Stimulated activated CD8-positive, alpha-beta memory T cell treated with anti-CD3 and anti-CD28 coated beads, Interleukin-7, amount 100 ng/mL, for 1 hour (primary cell): Measurements from ENCODE around the gene CEPT1.

Source experiments
- DNase-seq, 2 donors: peaks; one replicate each; pipeline ENCODE4 v3.0.0-alpha.2; 2020; ENCODE audit warnings: low read depth in 2 of 2

CEPT1 gene

DNA sequence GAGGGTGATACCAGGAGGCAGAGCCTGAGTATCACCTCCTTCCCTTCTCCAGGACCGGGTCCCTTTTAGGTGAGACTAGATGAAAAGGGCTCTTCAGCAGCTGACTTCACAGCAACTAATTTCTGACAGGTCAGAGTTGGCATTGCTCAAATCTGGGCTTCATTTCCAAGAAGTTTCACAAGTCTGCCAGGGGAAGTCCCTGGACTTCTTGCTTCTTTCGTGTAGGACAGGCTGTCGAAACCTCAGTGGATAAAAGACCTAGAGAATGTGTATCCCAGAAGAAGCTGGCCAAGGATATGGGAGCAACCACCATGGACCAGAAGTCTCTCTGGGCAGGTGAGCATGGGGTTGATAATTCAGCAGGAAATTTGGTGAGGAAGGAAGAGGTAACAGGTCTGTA is 87.4 kb downstream of the CEPT1 start, which contains the start of gene CHI3L2:
TSS of gene CHI3L2 (plus strand) at position 280 of the 400 bp plus-strand sequence. CDS start at position 297, 17 bp downstream.
- no peak for DNase-seq

DNA sequence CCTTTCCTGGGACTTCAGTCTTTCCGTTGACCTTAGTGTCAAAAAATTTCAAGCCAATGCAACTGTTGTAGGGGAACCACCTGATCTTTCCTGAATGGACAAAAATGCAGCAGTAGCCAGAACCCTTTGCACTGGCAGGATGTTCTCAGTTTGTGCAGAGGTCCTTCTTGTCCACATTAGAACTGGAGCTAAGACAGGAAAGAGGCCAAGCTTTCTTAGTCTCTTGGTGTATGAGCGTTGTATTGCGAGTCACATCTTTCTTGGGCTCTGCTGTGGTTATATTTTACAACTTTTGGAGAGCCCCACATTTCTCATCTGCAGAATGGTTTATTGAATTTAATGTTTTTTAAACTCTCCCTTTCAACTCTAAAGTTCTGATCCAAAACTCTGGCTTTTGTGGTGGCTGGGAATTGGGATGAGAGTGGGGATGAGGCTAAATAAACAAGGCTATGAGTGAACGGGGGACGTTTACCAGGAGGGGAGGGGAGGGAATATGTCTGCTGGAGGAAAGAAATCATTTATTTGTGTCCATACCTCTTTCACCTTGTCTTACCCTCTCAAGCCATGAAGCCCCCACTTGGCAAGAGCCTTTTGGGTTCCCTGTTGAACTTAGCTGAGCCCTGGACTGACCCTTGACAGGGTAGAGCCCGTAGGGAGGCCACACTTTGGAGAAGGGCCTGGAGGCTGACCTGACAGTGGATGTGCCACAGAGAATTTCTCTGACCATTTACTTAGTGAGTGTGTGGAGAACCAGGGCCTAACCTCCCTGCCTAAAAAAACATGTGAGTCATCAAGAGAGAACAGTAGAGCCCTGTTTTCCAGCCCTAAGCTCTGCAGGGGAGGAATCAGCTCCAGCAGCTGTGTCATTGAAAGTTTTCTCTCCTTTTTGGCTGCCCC is 88.1 kb downstream of the CEPT1 start:
- no peak for DNase-seq

DNA sequence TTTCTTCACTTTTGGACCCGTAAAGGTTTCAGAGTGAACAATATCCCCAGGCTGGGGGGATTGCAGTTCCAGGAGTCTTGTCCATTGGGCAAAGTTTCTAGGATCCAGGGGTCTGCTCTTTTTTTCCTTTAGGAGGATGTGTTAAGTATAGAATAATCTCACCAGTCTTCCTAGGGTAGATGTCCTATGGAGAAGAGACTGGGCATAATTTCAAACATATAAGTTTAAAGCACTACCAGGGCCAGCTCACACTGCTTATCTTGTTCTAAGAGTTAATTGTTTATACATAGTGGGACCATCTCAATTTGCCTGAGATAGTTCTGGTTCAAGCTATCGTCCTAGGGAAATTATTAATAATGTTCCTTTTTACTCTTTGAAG is 88.7 kb downstream of the CEPT1 start:
- DNase-seq = no peak

DNA sequence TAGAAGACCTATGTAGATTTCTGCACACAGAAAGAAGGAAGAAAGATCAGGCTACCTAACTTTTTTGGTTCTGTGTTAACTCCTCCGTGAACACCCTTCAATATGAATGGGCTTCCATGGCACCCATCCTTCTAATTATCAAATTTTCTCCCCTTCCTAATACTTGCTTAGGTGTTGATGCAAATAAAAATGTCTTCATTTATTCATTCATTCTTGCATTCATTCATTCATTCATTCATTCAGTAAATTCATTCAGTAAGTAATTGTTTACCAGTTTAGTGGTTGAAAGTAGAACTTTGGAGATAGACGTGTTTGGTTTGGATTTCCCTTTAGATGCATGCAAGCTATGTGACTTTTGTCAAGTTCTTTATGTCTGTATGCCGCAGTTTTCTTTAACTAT is 92.1 kb downstream of the CEPT1 start:
- DNase-seq = no peak

DNA sequence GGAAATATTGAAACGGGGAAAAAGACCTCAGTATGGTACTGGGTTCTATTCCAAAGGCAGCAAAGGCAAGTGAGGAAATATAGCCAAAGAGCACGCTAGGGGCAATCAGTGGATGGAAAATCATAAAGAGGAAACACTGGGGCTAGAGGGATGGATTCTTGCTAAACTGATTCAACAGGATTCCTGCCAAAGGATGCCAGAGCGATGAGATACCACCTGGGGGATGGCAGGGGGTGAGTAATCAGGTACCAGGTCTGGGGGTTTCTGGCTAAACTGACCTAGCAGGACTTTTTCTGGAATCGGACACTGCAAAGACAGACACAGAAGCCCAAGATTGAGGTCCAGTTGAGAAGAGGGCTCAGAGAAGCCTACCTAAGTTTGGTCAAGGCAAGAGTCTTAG is 94.2 kb downstream of the CEPT1 start:
- DNase-seq = no peak
